ENCODE results near the gene ERICH6. TPM values are rescaled to one million over a fixed set of nuclear protein-coding genes. Genes with fewer than 3 reads are reported as not detected.

Gene ERICH6
- total RNA-seq, 1 donor from 2014 or later: not detected

DNA sequence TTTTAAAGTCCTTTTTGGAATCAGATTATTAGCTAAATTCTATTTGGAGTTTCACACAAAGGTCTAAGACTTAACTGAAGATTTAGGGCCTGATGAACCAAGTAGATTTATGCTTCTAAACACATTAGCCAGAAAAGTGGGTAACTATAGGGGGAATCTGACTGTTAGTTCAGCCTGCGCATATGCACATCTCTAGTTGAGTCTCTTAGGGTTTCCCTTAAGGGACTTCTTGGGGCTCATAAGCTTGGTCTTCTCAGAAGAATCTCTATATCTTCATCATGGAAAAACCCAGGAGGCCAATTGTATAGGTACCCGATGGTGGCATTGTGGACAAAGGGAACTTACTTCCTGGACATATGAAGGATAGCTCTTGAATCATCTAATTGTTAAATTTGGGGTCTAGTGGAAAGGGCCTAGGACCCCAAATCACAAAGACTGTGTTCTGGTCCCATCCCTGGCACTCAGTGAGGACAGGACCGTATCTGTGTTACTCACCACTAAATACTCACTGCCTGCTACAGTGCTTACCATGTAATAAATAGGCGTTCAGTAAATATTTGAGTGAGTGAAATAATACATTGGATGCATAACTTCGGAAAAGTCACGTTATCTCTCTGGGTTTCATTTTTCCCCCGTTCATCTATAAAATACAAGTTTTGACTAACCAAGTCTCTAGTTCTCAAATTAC is 83.6 kb downstream of the ERICH6 start:
- H3K36me3 ChIP-seq (ENCODE audit: control insufficient read depth in 3 of 3, insufficient read depth in 3 of 3, low read length in 3 of 3): peaks cover 0 to 6% (median 2%) of the 10 kb centered on the region in 3 donors
- H3K9ac ChIP-seq (ENCODE audit: low read depth in 1 of 3, low read length in 3 of 3): no peak overlapping the region
- H3K4me3 ChIP-seq (ENCODE audit: low read length in 3 of 3): no peak overlapping the region
- no peaks in the 10 kb centered on the region for H3K4me1 ChIP-seq (ENCODE audit: control insufficient read depth in 3 of 3, insufficient read depth in 3 of 3, low read length in 3 of 3)
- H3K27ac ChIP-seq (ENCODE audit: low read depth, low read length): no peak overlapping the region
- no peaks in the 10 kb centered on the region for H3K27me3 ChIP-seq (ENCODE audit: control insufficient read depth in 3 of 3, insufficient read depth in 3 of 3, low read length in 3 of 3)
- no peaks in the 10 kb centered on the region for H3K9me3 ChIP-seq (ENCODE audit: control insufficient read depth in 3 of 3, low read length in 3 of 3)

DNA sequence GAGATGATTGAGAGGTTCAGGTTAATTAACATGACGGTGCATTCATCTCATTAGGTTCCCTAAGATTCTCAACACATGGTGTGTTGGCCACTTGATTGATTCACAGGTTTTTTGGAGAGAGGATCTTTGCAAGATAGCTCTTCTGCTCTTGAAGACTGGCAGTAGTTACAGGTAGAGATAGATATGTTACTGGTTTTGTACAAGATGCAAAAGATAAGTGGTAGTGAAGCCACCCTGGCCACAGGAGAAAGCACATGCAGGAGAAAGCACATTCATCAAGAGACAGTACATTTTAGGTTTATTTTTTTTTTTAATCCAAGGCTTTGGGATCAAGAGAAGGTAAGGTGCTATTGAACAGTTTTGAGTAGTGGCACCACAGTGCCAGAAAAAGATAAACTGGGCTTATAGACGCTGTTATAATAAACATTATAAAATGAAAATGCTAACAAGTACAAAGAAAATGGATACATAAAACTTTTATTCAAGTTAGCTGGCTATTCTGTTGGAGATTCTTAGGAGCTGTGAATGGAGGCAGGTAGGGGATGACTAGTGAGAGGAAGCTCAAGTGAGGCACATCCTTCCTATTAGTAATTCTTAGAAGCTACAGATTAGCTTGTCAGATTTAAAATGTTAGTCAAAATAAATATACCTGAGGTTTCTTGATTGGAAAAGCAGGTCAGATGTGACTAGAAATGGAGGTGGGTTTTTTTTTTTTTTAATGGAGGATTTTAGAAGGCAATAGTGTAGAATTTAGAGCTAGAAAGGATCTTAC is 89.8 kb downstream of the ERICH6 start:
- H3K4me1 ChIP-seq (ENCODE audit: control insufficient read depth in 3 of 3, insufficient read depth in 3 of 3, low read length in 3 of 3): peaks cover 0 to 8% (median 3%) of the 10 kb centered on the region in 3 donors
- H3K9me3 ChIP-seq (ENCODE audit: control insufficient read depth in 3 of 3, low read length in 3 of 3): no peaks in the 10 kb centered on the region
- H3K9ac ChIP-seq (ENCODE audit: low read depth in 1 of 3, low read length in 3 of 3): no peak overlapping the region
- no peaks in the 10 kb centered on the region for H3K36me3 ChIP-seq (ENCODE audit: control insufficient read depth in 3 of 3, insufficient read depth in 3 of 3, low read length in 3 of 3)
- no peak overlapping the region for H3K4me3 ChIP-seq (ENCODE audit: low read length in 3 of 3)
- H3K27me3 ChIP-seq (ENCODE audit: control insufficient read depth in 3 of 3, insufficient read depth in 3 of 3, low read length in 3 of 3): no peaks in the 10 kb centered on the region
- no peak overlapping the region for H3K27ac ChIP-seq (ENCODE audit: low read depth, low read length)

DNA sequence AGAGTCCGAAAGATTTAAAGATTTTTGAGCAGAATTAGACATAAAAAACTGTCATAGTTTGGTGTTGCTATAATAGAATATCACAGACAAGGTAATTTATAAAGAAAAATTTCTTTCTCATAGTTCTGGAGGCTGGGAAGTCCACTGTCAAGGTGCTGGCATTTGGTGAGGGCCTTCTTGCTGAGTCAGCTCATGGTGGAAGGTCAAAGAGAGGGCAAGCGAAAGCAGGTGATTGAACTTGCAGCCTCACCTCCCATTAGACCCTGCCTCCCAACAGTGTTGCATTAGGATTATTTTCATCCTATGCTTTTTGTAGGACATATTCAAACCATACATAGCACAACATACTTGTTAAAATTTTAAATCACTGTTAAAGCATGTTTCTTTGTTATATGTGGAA is 90.7 kb downstream of the ERICH6 start:
- Histone ChIP-seq H3K27me3 (ENCODE audit: control insufficient read depth in 3 of 3, insufficient read depth in 3 of 3, low read length in 3 of 3) (no peaks in the 10 kb centered on the region), H3K4me1 (ENCODE audit: control insufficient read depth in 3 of 3, insufficient read depth in 3 of 3, low read length in 3 of 3) (peaks cover 0 to 8% (median 3%) of the 10 kb centered on the region in 3 donors)

DNA sequence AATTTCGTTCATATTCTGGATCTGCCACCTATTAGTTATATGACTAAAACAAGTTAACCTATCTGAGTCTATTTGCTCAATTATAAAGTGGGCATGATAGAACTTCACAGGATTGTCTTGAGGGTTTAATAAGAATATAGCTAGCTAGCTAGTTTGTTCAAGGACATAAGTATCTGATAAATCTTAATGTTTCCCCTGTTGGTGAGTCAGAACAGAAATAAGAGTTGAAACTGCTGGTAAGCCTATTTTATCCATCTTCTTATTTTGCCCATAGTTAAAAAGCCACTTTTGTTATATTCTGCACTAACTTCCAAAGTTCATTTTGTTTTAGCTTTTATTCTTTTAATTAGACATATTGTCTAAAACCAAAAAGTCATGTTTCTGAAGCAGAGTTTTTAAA is 91.2 kb downstream of the ERICH6 start:
- no peak overlapping the region for H3K4me3 ChIP-seq (ENCODE audit: low read length in 3 of 3)
- peaks cover 0 to 10% (median 7%) of the 10 kb centered on the region in 3 donors for H3K4me1 ChIP-seq (ENCODE audit: control insufficient read depth in 3 of 3, insufficient read depth in 3 of 3, low read length in 3 of 3)
- no peaks in the 10 kb centered on the region for H3K36me3 ChIP-seq (ENCODE audit: control insufficient read depth in 3 of 3, insufficient read depth in 3 of 3, low read length in 3 of 3)
- H3K27me3 ChIP-seq (ENCODE audit: control insufficient read depth in 3 of 3, insufficient read depth in 3 of 3, low read length in 3 of 3): no peaks in the 10 kb centered on the region
- H3K9me3 ChIP-seq (ENCODE audit: control insufficient read depth in 3 of 3, low read length in 3 of 3): no peaks in the 10 kb centered on the region
- H3K27ac ChIP-seq (ENCODE audit: low read depth, low read length): no peak overlapping the region
- H3K9ac ChIP-seq (ENCODE audit: low read depth in 1 of 3, low read length in 3 of 3): no peak overlapping the region

More for the DNA sequence above, 90.7 kb downstream of the ERICH6 start:
- H3K4me3 ChIP-seq (ENCODE audit: low read length in 3 of 3): no peak overlapping the region
- no peaks in the 10 kb centered on the region for H3K9me3 ChIP-seq (ENCODE audit: control insufficient read depth in 3 of 3, low read length in 3 of 3)
- H3K27ac ChIP-seq (ENCODE audit: low read depth, low read length): no peak overlapping the region
- H3K9ac ChIP-seq (ENCODE audit: low read depth in 1 of 3, low read length in 3 of 3): no peak overlapping the region
- H3K36me3 ChIP-seq (ENCODE audit: control insufficient read depth in 3 of 3, insufficient read depth in 3 of 3, low read length in 3 of 3): no peaks in the 10 kb centered on the region

DNA sequence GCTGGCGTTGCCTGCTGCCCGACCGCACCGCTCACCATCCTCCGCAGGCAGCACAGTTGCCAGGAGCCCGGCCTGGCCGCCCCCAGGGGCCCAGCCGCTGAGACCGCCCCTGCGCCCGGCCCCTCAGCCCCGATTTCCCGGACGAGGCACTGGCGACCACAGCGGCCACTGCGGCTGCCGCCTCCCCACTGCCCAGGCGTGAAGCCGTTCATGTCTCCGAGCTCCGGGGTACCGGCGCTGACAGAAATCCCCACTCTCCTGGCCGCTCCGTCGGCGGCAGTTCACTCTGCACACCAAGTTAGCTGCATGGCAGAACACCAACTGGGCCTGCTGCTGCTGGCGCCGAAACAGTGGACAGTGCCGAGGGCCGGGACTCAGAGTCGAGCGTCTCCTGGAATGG is 92.1 kb downstream of the ERICH6 start:
- no peaks in the 10 kb centered on the region for H3K27me3 ChIP-seq (ENCODE audit: control insufficient read depth in 3 of 3, insufficient read depth in 3 of 3, low read length in 3 of 3)
- no peak overlapping the region for H3K27ac ChIP-seq (ENCODE audit: low read depth, low read length)
- no peaks in the 10 kb centered on the region for H3K9me3 ChIP-seq (ENCODE audit: control insufficient read depth in 3 of 3, low read length in 3 of 3)
- H3K9ac ChIP-seq (ENCODE audit: low read depth in 1 of 3, low read length in 3 of 3): no peak overlapping the region
- no peak overlapping the region for H3K4me3 ChIP-seq (ENCODE audit: low read length in 3 of 3)
- H3K4me1 ChIP-seq (ENCODE audit: control insufficient read depth in 3 of 3, insufficient read depth in 3 of 3, low read length in 3 of 3): peaks cover 0 to 12% (median 11%) of the 10 kb centered on the region in 3 donors
- no peaks in the 10 kb centered on the region for H3K36me3 ChIP-seq (ENCODE audit: control insufficient read depth in 3 of 3, insufficient read depth in 3 of 3, low read length in 3 of 3)

GRCh38 chr3:150610785-150611184 is 92.9 kb downstream of the ERICH6 start:
- H3K4me3 ChIP-seq (ENCODE audit: low read length in 3 of 3): no peak overlapping the region
- no peak overlapping the region for H3K9ac ChIP-seq (ENCODE audit: low read depth in 1 of 3, low read length in 3 of 3)
- no peaks in the 10 kb centered on the region for H3K27me3 ChIP-seq (ENCODE audit: control insufficient read depth in 3 of 3, insufficient read depth in 3 of 3, low read length in 3 of 3)
- H3K9me3 ChIP-seq (ENCODE audit: control insufficient read depth in 3 of 3, low read length in 3 of 3): no peaks in the 10 kb centered on the region
- H3K27ac ChIP-seq (ENCODE audit: low read depth, low read length): no peak overlapping the region
- H3K4me1 ChIP-seq (ENCODE audit: control insufficient read depth in 3 of 3, insufficient read depth in 3 of 3, low read length in 3 of 3): peaks cover 5 to 17% (median 17%) of the 10 kb centered on the region in 3 donors
- peaks cover 0 to 2% (median 0%) of the 10 kb centered on the region in 3 donors for H3K36me3 ChIP-seq (ENCODE audit: control insufficient read depth in 3 of 3, insufficient read depth in 3 of 3, low read length in 3 of 3)

GRCh38 chr3:150609988-150610387 is 93.7 kb downstream of the ERICH6 start:
- Histone ChIP-seq H3K9me3 (ENCODE audit: control insufficient read depth in 3 of 3, low read length in 3 of 3) (no peaks in the 10 kb centered on the region), H3K4me3 (ENCODE audit: low read length in 3 of 3) (no peak overlapping the region), H3K9ac (ENCODE audit: low read depth in 1 of 3, low read length in 3 of 3) (no peak overlapping the region), H3K27ac (ENCODE audit: low read depth, low read length) (no peak overlapping the region), H3K4me1 (ENCODE audit: control insufficient read depth in 3 of 3, insufficient read depth in 3 of 3, low read length in 3 of 3) (peaks cover 6 to 18% (median 17%) of the 10 kb centered on the region in 3 donors), H3K36me3 (ENCODE audit: control insufficient read depth in 3 of 3, insufficient read depth in 3 of 3, low read length in 3 of 3) (peaks cover 0 to 2% (median 0%) of the 10 kb centered on the region in 3 donors), H3K27me3 (ENCODE audit: control insufficient read depth in 3 of 3, insufficient read depth in 3 of 3, low read length in 3 of 3) (no peaks in the 10 kb centered on the region)

Other genes starting within 250 kb of the ERICH6 start
- 49.1 TPM for gene SERP1, start 157.4 kb downstream of the ERICH6 start, total RNA-seq
- gene EIF2A, start 157.1 kb downstream of the ERICH6 start, total RNA-seq: 195 TPM
- gene SELENOT, start 100.6 kb downstream of the ERICH6 start, total RNA-seq: 16.7 TPM
- gene SIAH2, start 59.2 kb upstream of the ERICH6 start, total RNA-seq: 26.1 TPM
- not detected for gene MINDY4B, start 201.5 kb upstream of the ERICH6 start, total RNA-seq

All from skeletal muscle tissue (tissue), 4 donors.